Measurements from ENCODE around the gene ACLY.

The ACLY gene

GRCh38 chr17:41918314-41919164 lies at the start of gene ACLY:
Gene ACLY (minus strand): TSS chr17:41918951. CDS start chr17:41913873, 5,078 bp downstream.
- DNase-seq (ENCODE audit: low read depth in 3 of 3, low spot score in 1 of 3) = peak; percentile 81 to 95 (median 86)

DNA sequence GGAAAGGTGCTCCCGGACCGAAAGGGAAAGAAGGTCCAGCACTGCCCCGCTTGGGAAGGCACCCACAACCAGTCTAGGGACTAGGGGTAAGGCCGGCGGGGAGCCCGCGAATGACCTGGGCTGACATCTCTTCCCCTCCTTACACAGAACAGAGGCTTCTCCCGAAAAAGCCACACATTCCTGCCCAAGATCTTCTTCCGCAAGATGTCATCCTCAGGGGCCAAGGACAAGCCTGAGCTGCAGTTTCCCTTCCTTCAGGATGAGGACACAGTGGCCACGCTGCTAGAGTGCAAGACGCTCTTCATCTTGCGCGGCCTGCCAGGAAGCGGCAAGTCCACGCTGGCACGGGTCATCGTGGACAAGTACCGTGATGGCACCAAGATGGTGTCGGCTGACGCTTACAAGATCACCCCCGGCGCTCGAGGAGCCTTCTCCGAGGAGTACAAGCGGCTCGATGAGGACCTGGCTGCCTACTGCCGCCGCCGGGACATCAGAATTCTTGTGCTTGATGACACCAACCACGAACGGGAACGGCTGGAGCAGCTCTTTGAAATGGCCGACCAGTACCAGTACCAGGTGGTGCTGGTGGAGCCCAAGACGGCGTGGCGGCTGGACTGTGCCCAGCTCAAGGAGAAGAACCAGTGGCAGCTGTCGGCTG lies 49.3 kb upstream of the ACLY start:
- no peak for DNase-seq (ENCODE audit: low read depth in 3 of 3, low spot score in 1 of 3)

DNA sequence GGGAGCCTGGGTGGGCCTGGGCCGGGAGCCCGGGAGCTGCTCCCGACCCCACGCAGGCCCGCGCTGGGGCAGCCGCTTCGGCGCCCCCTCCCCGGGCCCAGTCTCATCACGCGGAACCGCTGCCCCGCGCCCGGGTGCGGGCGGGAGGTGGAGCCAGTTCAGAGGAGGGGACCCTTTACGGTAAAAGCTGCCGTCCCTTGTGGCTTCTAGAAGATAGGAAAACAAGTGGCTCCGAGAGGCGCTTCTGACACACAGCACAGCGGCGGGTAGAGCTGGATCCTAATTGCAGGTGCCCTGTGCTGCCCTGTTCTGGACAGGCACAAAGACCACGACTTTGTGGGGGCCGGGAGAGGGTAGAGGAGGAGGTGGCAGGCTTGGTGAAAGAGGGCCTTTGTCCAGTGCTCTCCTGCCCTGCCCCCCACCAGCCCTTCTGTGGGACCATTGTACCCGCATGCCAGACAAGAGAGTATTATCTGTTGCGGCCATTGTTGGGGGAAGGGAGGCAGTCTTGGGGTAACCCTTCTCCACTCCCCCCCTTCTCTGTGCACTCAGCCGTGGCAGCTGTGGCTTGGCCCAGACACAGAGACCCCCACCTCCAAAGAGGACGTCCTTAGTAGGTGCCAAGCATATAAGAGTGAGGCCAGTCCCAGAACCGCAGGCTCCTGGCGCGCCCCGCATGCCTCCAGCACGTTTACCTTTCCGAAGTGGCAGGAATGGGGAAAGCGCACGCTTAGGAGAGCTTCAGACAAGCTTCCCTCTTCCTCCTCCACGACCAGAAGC lies 48.6 kb upstream of the ACLY start:
- no peak for DNase-seq (ENCODE audit: low read depth in 3 of 3, low spot score in 1 of 3)

DNA sequence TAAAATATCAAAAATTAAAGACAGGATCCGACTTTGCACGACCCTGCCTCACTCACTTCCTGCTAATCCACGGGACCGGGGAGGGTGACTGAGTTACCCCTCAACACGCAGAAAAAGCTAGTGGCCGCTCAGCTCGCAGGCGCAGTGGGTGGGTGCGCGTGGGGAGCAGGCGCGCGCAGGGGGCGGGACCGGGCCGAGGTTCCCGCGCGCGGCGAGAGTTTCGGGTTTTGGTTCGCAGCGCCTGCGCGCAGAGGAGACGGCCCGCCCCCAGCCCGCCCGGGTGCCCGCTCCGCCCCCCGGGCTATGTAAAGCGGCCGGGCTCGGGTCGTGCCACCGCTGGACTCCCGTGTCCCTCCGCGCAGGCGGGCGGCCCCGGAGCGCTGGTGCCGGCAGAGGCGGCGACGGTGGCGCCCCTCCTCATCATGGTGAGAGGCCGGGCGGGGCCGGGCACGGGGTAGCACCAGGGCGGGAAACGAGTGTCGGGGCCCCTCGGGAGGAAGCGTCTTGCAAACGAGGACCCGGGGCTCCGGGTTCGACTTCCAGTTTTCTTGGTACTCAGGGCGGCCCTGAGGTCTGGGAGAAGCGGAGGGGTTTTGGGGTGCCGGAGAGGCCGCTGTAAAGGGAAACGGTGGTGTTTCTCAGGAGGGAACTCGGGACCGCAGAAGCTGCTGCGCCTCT lies 47.9 kb upstream of the ACLY start, which contains the start of gene CNP:
Gene CNP (plus strand): TSS at position 333 of the 678 bp plus-strand sequence. CDS start 90 bp downstream, at position 423.
- peak; percentile 72 to 88 (median 81) for DNase-seq (ENCODE audit: low read depth in 3 of 3, low spot score in 1 of 3)

- peak in 2 of 3 donors; percentile 15 to 32 for DNase-seq (ENCODE audit: low read depth in 3 of 3, low spot score in 1 of 3)
Observed at GRCh38 chr17:41965694-41966462, 47.1 kb upstream of the ACLY start.

GRCh38 chr17:41962768-41963434 lies 44.1 kb upstream of the ACLY start:
- peak; percentile 19 to 57 (median 39) for DNase-seq (ENCODE audit: low read depth in 3 of 3, low spot score in 1 of 3)

DNA sequence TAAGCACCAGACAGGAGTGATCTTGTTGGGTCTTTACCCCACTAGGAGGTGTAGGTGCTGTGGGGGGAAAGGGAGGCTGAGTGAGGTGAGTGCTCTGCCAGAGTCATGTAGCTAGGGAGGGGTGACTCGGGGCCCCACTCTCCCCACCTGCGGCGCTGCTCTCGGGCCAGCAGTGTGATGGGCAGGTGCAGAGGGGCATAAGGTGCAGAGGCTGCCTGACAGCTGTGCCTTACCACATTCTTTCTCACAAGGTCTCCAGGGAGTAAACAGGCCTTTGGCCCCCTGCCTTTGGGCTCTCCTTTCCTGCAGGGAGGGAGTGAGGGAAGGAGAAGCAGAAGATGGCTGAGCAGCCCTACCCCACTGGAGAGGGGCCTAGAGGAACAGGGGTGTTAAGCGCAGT lies 43.4 kb upstream of the ACLY start:
- no peak for DNase-seq (ENCODE audit: low read depth in 3 of 3, low spot score in 1 of 3)

DNA sequence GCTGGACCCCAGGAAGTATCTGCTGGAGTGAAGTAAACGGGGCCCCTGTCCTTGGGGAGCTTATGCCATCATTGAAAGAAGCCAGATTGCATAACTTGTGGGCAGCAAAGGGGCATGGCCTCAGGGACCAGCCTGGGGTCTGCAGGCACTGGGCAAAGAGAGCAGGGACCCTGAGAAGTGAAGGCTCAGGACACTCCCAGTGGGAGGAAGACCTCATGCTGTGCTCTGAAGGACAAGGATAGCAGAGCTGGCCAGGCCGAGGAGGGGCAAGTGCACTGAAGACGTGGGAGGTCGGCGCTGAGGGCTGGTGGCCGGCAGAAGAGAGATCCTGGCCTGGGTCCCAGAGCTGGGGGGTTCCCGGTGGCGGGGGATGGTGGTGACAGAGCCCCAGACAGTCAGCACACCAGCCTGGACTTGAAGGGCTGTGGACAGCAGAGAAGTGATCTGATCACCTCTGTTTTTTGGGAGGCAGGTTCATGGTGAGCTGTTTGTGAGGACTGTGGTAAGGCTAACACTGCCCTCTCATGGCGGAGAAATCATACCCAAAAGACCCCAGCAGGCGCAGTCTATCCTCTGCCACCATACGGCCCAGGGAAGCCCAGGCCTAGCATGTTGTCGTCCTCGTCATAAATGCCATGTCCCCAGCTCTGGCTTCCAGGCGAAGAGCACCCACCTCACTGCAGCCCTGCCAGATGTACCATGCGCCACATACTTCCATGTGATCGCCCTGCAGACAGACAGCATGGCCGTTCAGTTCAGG lies 40.8 kb upstream of the ACLY start:
- no peak for DNase-seq (ENCODE audit: low read depth in 3 of 3, low spot score in 1 of 3)

GRCh38 chr17:41959030-41959335 lies 40.2 kb upstream of the ACLY start:
- DNase-seq (ENCODE audit: low read depth in 3 of 3, low spot score in 1 of 3) = no peak

- DNase-seq (ENCODE audit: low read depth in 3 of 3, low spot score in 1 of 3) = no peak
Observed at GRCh38 chr17:41957869-41958439, 39.2 kb upstream of the ACLY start.

DNA sequence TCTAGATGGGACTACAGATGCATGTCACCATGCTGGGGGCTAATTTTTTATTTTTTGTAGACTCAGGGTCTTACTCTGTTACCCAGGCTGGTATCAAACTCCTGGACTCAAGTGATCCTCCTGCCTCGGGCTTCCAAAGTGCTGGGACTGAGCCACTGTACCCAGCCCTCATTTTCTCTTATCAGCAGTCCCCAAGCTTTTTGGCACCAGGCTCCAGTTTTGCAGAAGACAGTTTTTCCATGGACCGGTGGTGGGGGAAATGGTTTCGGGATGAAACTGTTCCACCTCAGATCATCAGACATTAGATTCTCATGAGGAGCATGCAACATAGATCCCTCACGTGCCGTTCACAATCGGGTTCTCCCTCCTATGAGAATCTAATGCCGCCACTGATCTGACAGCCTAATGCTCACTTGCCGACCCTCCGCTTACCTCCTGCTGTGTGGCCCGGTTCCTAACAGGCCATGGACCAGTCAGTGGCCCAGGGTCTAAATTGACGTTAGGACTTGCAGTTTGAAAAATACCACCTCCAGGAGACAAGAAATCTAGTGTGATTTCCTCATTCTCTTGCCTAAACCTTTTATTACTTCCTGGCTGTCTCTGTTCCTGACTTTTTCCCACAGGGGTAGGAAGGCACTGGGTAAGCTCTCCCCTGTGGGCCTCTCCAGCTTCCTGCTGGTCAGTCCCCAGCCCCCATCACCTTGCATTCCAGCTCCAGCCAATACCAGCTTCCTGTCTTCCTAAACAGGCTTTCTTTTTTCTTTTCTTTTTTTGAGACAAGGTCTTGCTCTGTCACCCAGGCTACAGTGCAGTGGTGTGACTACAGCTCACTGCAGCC lies 38.5 kb upstream of the ACLY start:
- DNase-seq (ENCODE audit: low read depth in 3 of 3, low spot score in 1 of 3) = no peak

DNA sequence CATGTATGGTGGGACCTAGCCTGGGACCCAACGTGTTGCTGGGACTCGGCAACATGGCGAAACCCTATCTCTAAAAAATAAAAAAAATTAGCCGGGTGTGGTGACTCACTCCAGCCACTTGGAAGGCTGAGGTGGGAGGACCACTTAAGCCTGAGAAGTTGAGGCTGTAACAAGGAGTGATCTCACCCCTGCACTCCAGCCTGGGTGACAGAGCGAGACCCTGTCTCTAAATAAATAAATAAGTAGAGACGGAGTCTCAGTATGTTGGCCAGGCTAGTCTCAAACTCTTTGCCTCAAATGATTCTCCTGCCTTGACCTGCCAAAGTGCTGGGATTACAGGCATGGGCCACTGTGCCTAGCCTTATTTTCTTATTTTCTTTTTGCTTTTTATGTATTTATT lies 37.8 kb upstream of the ACLY start:
- DNase-seq (ENCODE audit: low read depth in 3 of 3, low spot score in 1 of 3) = no peak

DNA sequence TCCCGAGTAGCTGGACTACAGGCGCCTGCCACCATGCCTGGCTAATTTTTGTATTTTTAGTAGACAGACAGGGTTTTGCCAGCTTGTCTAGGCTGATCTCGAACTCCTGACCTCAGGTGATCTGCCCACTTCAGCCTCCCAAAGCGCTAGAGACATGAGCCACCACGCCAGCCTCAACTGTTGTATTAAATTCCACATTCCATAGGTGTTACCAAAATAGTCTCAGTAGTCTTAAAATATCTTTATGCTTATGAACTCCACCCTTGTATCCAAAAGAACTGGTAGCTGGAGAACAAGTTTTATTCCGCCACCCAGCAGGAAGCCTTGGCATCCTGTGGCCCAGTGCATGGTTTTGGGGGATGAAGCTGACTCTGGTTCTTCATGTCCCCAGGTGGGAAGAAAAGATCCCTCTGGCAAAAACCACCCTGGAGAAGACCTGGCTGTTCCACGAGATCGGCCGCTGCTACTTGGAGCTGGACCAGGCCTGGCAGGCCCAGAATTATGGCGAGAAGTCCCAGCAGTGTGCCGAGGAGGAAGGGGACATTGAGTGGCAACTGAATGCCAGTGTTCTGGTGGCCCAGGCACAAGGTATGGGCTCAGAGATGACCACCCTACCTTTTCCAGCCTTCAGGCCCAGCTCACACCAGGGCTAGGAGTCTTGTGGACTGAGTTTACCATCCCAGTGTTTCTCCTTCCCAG lies 30.2 kb upstream of the ACLY start:
- no peak for DNase-seq (ENCODE audit: low read depth in 3 of 3, low spot score in 1 of 3)

GRCh38 chr17:41944943-41945342 lies 26.2 kb upstream of the ACLY start:
- DNase-seq (ENCODE audit: low read depth in 3 of 3, low spot score in 1 of 3) = no peak

DNA sequence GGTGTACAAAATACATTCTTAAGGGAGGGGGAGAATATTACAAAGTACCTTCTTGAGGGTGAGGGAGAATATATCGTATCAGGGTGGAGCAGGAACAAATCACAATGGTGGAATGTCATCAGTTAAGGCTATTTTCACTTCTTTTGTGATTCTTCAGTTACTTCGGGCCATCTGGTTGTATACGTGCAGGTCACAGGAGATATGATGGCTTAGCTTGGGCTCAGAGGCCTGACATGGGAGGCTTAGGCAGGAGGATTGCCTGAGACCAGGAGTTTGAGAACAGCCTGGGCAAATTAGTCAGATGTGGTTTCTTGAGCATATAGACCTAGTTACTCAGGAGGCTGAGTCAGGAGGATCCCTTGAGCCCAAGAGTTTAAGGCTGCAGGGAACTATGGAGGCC lies 24.7 kb upstream of the ACLY start:
- DNase-seq (ENCODE audit: low read depth in 3 of 3, low spot score in 1 of 3) = no peak

GRCh38 chr17:41942626-41943373 lies 24.0 kb upstream of the ACLY start:
- no peak for DNase-seq (ENCODE audit: low read depth in 3 of 3, low spot score in 1 of 3)

DNA sequence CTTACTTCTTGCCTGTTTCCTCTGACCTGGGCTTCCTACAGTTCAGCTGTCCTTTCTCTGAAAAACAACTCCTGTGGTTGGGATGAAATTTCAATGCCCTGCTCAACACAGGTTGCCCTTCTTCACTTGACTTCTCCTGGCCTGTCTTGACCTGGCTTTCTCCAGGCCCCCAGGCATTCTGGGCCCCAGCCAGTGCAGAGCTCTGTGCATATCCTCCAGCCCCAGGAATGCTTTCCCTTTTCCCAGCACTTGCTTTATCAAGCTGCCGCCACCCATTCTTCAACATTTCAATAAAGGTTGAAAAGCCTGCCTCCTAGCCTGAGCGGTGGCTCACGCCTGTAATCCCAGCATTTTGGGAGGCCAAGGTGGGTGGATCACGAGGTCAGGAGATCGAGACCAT lies 22.4 kb upstream of the ACLY start:
- DNase-seq (ENCODE audit: low read depth in 3 of 3, low spot score in 1 of 3) = no peak
